Jurkat, Clone E6-1 (cell line): ENCODE results near the gene STAM2. TPM values are rescaled to one million over a fixed set of nuclear protein-coding genes. Genes with fewer than 3 reads are reported as not detected.
"Not testable (repeated sequence)": the region's sequence is repeated elsewhere in the genome, so short reads cannot be mapped to it uniquely, and the experiment has no call there.

ENCODE experiments used
- DNase-seq: peaks from one replicate; pipeline ENCODE4 v3.0.0-alpha.2; 2011; ENCODE audit warnings: low read depth, low spot score
- H3K4me3 ChIP-seq: 2 replicates; pipeline ENCODE4 v1.5.1; 2011; ENCODE audit warnings: mild to moderate bottlenecking, low read length, control low read depth, moderate library complexity
- polyA plus RNA-seq: library from polyadenylated mRNA; unstranded; fragments of >200 nt; gene quantifications from one replicate; pipeline ENCODE4 v1.2.1, GENCODE V29; 2012; ENCODE audit warnings: missing spikeins; ENCODE audit not compliant: insufficient read length, insufficient read depth

Gene STAM2
- polyA plus RNA-seq = 13.2 TPM

DNA sequence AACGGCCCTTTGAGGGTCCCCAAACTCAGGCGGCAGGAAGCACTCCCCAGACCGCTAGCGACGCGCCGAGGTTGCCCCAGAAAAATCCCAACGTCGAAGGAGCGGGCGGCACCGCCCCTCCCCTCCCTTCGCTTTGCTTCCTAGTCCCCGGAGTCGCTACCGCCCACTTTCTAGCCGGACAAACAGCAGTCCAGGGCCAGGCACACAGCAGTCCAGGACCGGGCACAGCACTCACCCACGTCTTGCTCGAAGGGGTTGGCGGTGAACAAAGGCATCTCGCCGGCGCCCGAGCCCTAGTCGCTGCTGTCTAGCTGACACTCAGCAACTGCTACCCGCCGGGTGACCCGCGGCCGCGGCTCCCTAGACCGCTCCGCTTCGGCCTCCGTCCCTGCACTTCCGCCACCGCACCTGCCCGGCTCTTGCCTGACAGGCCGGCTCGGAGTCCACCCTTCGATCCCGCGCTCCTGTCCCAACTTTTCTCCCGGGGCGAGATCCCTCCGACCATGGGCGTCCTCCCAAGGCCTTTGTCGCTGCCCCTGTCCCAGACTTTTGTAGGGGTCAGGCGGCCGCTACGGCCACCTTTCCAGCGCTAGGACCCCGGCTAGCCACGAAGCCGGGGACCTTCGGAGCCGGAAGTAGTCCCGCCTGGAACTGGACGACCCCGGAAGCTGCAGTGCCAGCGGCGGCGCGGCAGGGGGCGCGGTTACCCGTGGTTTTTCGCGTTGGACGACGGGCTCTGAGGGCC lies at the start of gene STAM2:
TSS of gene STAM2 (minus strand) at position 396 of the 745 bp plus-strand sequence. CDS start at position 275, 121 bp downstream.
- peak; percentile 81 for DNase-seq
- H3K4me3 ChIP-seq = peak within 1 kb of the TSS; percentile 95

GRCh38 chr2:152223977-152224376 lies 48.4 kb upstream of the STAM2 start:
- no peak overlapping the region for H3K4me3 ChIP-seq
- DNase-seq = no peak

DNA sequence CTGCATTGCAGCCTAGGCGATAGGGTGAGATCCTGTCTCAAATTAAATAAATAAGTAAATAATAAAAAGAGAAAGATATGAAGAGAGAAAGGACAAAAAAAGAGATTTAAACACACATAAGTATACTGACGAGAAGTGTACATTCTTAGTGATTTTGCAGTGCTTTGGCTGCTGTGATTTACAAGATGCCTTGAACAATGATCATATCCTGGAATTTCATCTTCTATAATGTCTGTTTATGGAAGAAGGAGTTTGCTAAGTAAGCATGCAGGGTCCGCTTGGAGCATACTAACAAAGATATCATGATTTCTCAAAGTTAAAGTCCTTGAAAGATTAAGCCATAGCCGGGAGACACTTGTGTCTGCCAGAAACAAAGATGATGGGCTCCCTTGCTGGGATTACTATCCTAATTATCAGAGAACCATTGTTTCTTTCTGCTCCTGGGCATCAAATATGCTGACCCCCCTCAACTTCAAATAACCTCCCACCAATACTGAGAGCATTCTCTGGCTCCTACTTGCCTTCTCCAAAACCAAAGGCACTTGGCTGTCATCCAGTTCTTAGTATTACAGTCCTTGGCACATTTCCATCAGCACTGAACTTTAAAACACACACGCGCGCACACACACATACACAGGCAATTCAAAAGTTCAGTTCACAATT lies 47.5 kb upstream of the STAM2 start:
- no peak overlapping the region for H3K4me3 ChIP-seq
- DNase-seq = no peak

- no peak for DNase-seq
- H3K4me3 ChIP-seq = no peak overlapping the region
Observed at GRCh38 chr2:152221839-152222238, 46.3 kb upstream of the STAM2 start.

DNA sequence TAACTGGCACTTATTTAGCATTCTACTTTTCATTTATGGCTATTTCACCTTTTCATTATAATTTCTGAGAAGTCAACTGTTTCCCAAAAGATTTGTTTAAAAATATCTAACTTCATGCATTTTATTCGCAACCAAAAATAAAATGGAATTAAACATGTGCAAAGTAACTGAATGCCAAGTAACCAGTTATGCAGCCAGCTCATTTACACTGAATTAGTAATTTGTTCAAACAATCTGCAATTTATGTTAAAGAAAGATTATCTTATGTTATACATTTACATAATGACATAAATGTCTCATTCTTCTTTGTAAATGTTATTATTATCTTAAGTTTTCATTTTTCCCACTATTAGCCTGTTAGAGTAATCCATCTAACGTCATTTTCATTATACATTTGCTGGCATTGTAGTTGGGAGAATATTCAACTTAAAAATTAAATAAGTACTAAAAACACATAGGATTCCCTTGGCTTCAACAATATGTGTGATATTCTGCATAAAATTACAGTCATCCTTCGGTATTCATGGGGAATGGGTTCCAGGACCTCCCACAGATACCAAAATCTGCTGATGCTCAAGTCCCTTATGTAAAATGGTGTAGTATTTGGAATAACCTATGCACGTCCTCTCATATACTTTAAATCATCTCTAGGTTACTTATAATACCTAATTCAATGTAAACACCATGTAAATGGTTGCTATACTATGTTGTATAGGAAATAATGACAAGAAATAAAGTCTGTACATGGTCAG lies 43.7 kb upstream of the STAM2 start:
- H3K4me3 ChIP-seq = no peak overlapping the region
- DNase-seq = no peak

DNA sequence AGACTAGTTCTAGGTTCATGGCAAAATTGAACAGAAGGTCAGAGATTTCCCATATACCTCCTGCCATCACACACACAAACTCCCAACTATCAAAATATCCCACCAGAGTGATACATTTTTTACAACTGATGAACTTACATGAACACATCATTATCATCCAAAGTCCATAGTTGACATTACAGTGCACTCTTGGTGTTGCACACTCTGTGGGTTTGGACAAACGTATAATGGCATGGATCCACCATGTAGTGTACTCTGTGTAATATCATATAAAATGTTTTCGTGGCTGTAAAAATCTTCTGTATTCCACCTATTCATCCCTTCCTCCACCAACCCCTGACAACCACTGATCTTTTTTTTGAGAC lies 25.9 kb upstream of the STAM2 start:
- no peak overlapping the region for H3K4me3 ChIP-seq
- no peak for DNase-seq

DNA sequence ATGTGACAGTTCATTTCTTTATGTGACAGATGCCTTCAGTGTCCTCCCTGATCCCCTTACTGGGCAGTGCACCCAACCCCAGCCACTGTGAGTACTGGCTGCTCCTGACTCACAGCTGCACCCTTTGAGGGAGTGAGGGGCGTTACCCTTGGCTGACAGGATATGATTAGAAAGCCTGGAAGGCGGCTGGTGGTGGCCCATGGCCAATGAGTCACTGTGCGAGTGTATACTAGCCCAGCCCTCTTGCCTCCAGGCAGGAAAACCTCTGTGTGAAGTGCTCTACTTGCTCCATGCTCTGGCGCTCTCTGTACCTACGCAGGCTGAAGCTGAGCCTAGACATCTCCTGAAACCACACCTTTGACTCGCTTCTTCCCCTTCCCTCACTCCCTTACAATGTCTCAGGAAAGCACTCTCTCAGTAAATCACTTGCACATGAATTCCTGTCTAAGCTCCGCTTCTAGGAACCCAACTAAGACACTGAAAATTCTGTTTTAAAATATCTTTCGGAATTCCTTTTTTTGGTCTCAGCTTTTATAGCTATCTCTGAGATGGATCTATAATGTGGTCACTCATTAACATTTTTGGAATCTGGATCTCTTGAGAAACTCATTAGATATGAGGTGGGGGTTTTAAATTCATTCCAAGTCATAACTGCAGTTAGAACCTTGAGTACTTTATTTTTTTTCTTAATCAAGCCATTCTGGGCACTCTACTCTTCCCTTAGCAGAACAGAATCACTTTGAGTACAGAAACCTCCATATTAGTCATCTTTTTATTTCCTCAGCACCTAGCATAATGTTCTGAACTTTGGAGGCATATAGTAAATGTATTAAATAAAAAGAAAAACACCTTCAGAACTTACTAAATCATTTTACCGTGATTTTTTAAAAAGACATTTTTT lies 25.3 kb upstream of the STAM2 start:
- no peak for DNase-seq
- H3K4me3 ChIP-seq = no peak overlapping the region

GRCh38 chr2:152200101-152200500 lies 24.5 kb upstream of the STAM2 start:
- no peak overlapping the region for H3K4me3 ChIP-seq

DNA sequence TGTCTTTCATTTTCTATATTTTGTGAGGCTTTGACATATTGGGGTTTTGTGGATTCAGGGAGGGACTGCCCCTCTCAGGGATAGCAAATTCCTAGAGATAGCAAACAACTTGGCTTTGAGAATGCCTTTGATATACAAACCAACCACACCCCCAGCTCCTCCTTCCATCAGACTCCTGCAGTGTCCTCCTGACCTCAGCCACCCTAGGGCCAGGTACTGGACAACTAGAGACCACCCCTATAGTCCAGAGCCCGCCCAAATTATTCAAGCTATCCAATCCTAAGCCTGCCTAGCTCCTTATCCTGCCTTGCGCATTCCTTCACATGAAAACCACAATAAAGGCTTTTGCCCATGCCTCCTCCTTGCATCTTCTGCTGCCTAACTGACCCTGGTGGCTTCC lies 22.9 kb upstream of the STAM2 start:
- no peak overlapping the region for H3K4me3 ChIP-seq
- DNase-seq = no peak

More at GRCh38 chr2:152200101-152200500, 24.5 kb upstream of the STAM2 start:
- no peak for DNase-seq

DNA sequence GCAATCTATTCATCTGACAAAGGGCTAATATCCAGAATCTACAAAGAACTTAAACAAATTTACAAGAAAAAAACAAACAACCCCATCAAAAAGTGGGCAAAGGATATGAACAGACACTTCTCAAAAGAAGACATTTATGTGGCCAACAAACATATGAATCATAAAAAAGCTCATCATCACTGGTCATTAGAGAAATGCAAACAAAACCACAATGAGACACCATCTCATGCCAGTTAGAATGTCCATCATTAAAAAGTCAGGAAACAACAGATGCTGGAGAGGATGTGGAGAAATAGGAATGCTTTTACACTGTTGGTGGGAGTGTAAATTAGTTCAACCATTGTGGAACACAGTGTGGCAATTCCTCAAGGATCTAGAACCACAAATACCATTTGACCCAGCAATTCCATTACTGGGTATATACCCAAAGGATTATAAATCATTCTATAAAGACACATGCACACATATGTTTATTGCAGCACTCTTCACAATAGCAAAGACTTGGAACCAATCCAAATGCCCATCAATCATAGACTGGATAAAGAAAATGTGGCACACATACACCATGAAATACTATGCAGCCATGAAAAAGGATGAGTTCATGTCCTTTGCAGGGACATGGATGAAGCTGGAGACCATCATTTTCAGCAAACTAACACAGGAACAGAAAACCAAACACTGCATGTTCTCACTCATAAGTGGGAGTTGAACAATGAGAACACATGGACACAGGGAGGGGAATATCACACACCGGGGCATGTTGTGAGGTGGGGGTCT lies 22.1 kb upstream of the STAM2 start:
- H3K4me3 ChIP-seq, DNase-seq: not testable (repeated sequence)

DNA sequence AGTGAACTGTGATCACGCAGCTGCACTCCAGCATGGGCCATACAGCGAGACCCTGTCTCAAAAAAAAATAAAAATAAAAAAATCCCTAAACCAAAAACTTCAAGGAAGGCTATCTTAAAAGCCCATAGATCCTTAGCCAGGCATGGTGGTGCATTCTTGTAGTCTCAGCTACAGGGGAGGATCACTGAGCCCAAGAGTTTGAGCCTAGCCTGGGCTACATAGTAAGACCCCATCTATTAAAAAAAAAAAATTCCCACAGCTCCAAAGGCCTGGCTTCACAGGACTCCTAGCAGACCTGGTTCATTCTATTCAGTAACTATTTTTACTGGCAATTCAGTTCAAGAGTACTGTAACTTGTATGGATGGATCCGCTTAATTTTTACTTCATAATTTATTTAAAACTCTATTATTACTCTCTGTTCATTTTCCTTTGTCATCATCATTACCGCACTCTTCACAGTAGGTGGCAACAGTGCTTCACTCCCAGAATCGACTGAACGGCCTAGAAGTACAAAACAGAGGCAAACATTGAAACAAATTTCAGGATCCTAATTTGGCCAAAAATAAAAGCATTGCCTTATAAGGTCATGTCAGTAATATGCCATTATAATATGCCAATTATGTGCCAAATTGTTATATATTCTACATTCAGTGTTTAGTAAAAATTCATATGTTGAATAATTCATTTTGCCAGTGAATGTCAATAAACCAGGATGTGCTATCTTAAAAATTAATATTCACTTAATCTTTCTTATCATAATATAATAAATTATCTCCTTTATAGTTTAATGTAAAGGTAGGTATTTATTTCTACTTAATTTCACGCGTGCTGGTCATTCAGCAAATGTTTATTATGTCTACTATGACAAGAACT lies 14.3 kb upstream of the STAM2 start:
- peak; percentile 37 for DNase-seq
- H3K4me3 ChIP-seq = no peak overlapping the region

GRCh38 chr2:152186808-152187207 lies 11.2 kb upstream of the STAM2 start:
- not testable (repeated sequence) for DNase-seq, H3K4me3 ChIP-seq

DNA sequence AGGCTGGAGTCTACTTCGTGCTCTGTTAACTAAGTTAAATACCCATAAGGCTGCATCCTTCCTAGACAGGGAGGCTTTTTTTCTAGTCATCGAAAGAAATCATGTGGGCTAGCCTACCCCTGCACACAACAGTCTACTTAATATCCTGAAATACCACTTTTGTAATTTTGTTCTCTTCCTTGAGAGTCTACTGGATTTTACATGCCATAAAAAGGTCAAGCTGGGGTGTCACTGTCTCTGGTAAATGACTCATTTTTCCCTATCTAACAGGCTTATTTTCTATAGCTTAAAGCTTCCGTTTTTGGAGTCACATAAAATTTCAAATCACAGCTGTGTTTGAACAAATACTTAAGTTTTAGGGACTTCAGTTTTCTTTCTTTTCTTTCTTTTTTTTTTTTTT lies 10.7 kb upstream of the STAM2 start:
- no peak overlapping the region for H3K4me3 ChIP-seq
- no peak for DNase-seq

- no peak overlapping the region for H3K4me3 ChIP-seq
- peak; percentile 31 for DNase-seq
Observed at GRCh38 chr2:152183401-152184073, 8.0 kb upstream of the STAM2 start.

DNA sequence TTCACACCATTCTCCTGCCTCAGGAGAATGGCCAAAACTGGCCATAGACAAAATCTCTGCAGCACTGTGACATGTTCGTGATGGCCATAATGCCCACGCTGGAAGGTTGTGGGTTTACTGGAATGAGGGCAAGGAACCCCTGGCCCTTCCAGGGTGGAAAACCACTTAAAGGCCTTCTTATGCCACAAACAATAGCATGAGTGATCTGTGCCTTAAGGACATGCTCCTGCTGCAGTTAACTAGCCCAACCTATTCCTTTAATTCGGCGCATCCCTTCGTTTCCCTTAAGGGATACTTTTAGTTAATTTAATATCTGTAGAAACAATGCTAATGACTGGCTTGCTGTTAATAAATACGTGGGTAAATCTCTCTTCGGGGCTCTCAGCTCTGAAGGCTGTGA lies 2.1 kb upstream of the STAM2 start:
- not testable (repeated sequence) for H3K4me3 ChIP-seq, DNase-seq

DNA sequence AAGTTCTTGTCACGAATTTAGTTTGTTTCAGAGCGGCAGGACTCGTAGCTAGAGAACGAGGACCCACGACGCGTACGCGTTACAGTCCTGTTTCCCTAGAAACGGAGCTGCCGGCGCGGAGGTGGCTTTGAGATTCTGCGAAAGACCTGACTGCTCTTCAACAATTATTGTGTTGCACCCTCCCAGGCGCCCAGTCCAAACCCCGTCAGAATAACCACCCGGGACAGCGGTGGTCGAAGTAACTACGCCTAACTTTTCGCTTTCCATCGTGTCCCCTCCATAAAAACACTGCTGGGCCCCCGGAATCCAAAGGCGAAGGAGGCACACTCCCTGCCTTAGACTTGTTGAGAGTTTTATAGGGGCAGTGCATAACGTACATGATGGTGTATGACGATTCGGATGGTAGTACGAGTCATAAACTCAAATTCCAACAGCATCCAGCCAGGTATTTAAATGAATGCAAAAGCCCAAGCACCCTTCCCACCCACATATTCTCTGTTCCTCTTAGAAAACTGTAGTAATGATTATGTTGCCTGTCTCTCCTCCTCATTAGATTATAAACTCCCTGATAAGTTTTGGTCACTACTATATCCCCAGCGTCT lies 651 bp upstream of the STAM2 start:
- H3K4me3 ChIP-seq = peak overlapping the region; percentile 95
- DNase-seq = no peak

- no peak for DNase-seq
- H3K4me3 ChIP-seq = peak overlapping the region; percentile 95
Observed at GRCh38 chr2:152175012-152175367, 573 bp downstream of the STAM2 start.
